Upper lobe of right lung (tissue), 1 donor: ENCODE data around the gene TTC36. TPM values are rescaled to one million over a fixed set of nuclear protein-coding genes. Genes with fewer than 3 reads are reported as not detected.
"Not testable (repeated sequence)": the region's sequence is repeated elsewhere in the genome, so short reads cannot be mapped to it uniquely, and the experiment has no call there.

Source experiments
- ATAC-seq: fragments of 200-7000 bp; cut with Tn5 transposase; one replicate; pipeline ENCODE4 v1.9.1; 2020; ENCODE audit warnings: mild to moderate bottlenecking, moderate library complexity
- DNase-seq: peaks from one replicate; pipeline ENCODE4 v3.0.0-alpha.2; 2020
- H3K27ac ChIP-seq: fragments of 200-600 bp; one replicate; pipeline ENCODE4 v1.8.0; 2022
- H3K27me3 ChIP-seq: fragments of 200-600 bp; one replicate; pipeline ENCODE4 v1.8.0; 2022; ENCODE audit warnings: mild to moderate bottlenecking
- H3K36me3 ChIP-seq: fragments of 200-600 bp; one replicate; pipeline ENCODE4 v1.8.0; 2022
- H3K4me1 ChIP-seq: fragments of 200-600 bp; one replicate; pipeline ENCODE4 v1.8.0; 2022
- H3K4me3 ChIP-seq: fragments of 200-600 bp; one replicate; pipeline ENCODE4 v1.8.0; 2022; ENCODE audit warnings: mild to moderate bottlenecking
- H3K9me3 ChIP-seq: fragments of 200-600 bp; one replicate; pipeline ENCODE4 v1.8.0; 2022
- CTCF ChIP-seq: fragments of 200-600 bp; IDR thresholded peaks from one replicate; pipeline ENCODE4 v1.8.0; 2022; ENCODE audit warnings: antibody characterized with exemption
- intact Hi-C: fragments of 100-400 bp; cut with DNase I; formaldehyde crosslinking; loops from one replicate; pipeline ENCODE4 v1.11.0; 2022
- total RNA-seq: library from RNA; stranded (reverse); fragmentation: NEBNext Ultra II Directional; extraction: Animal tissue kit (Norgen Biotek cat#: 25700); gene quantifications from one replicate; pipeline ENCODE4 v1.2.1, GENCODE V29; 2021
- donor health status: DM: no; HTN: yes; CAD: no; lungs with severe emphysema.

TTC36 gene
- total RNA-seq, 1 donor from 2014 or later: 1.9 TPM

- ATAC-seq (no peak), DNase-seq (no peak)
- no peak for TF ChIP-seq CTCF
- H3K27me3 ChIP-seq: no peaks in the 10 kb centered on the region
- H3K4me3 ChIP-seq: peak overlapping the region; percentile 87
- no peak overlapping the region for H3K27ac ChIP-seq
- intact Hi-C loops: no loop called here
- H3K36me3 ChIP-seq: peaks cover 6% of the 10 kb centered on the region
- peaks cover 7% of the 10 kb centered on the region for H3K4me1 ChIP-seq
- no peaks in the 10 kb centered on the region for H3K9me3 ChIP-seq
These were observed 37.8 kb downstream of the TTC36 start for GRCh38 chr11:118565051-118565450.

GRCh38 chr11:118569670-118570069 is 42.4 kb downstream of the TTC36 start:
- Histone ChIP-seq H3K9me3 (no peaks in the 10 kb centered on the region), H3K36me3 (no peaks in the 10 kb centered on the region), H3K4me1 (peaks cover 25% of the 10 kb centered on the region), H3K27ac (no peak overlapping the region), H3K4me3 (no peak overlapping the region), H3K27me3 (no peaks in the 10 kb centered on the region)
- no peak for DNase-seq
- no peak for ATAC-seq
- TF ChIP-seq CTCF: no peak
- intact Hi-C loops: no loop called here

GRCh38 chr11:118570787-118571186 is 43.5 kb downstream of the TTC36 start:
- H3K27ac ChIP-seq: no peak overlapping the region
- no peak for TF ChIP-seq CTCF
- no peak overlapping the region for H3K4me3 ChIP-seq
- H3K27me3 ChIP-seq: no peaks in the 10 kb centered on the region
- DNase-seq (no peak), ATAC-seq (no peak)
- no peaks in the 10 kb centered on the region for H3K9me3 ChIP-seq
- H3K36me3 ChIP-seq: no peaks in the 10 kb centered on the region
- peaks cover 28% of the 10 kb centered on the region for H3K4me1 ChIP-seq
- intact Hi-C loops: no loop called here

- ATAC-seq, intact Hi-C loops, H3K36me3 ChIP-seq: not testable (repeated sequence)
These were observed 44.4 kb downstream of the TTC36 start for GRCh38 chr11:118571701-118572060.

GRCh38 chr11:118572061-118572980 is 45.0 kb downstream of the TTC36 start, which contains the start of gene ARCN1:
TSS of gene ARCN1 (plus strand) at chr11:118572409. CDS start at chr11:118572548, 139 bp downstream.
- DNase-seq: peak; percentile 91
- Histone ChIP-seq H3K27me3 (no peaks in the 10 kb centered on the region), H3K27ac (peak within 1 kb of the TSS; percentile 99), H3K9me3 (no peaks in the 10 kb centered on the region), H3K4me1 (peaks cover 40% of the 10 kb centered on the region), H3K36me3 (peaks cover 3% of the 10 kb centered on the region), H3K4me3 (peak within 1 kb of the TSS; percentile 99)
- intact Hi-C loops: no loop called here
- TF ChIP-seq CTCF: no peak
- peak; percentile 96 for ATAC-seq

More at GRCh38 chr11:118571701-118572060, 44.4 kb downstream of the TTC36 start:
- peak overlapping the region; percentile 99 for H3K4me3 ChIP-seq
- peak overlapping the region; percentile 99 for H3K27ac ChIP-seq
- H3K9me3 ChIP-seq, H3K27me3 ChIP-seq: not testable (repeated sequence)
- DNase-seq: peak; percentile 66
- H3K4me1 ChIP-seq: peaks cover 34% of the 10 kb centered on the region

- Histone ChIP-seq H3K4me1 (peaks cover 43% of the 10 kb centered on the region), H3K9me3 (no peaks in the 10 kb centered on the region), H3K4me3 (peak overlapping the region; percentile 99), H3K36me3 (peaks cover 7% of the 10 kb centered on the region), H3K27me3 (no peaks in the 10 kb centered on the region), H3K27ac (peak overlapping the region; percentile 99)
- intact Hi-C loops: no loop called here
- ATAC-seq (peak; percentile 18), DNase-seq (no peak)
- TF ChIP-seq CTCF: no peak
These were observed 45.8 kb downstream of the TTC36 start for GRCh38 chr11:118572981-118573550.
